Rectal smooth muscle tissue (tissue), 1 donor: ENCODE measurements around the gene BBX.

Source experiments
- H3K27ac ChIP-seq: one replicate; pipeline ENCODE4 v1.7.0; 2013; ENCODE audit warnings: low read depth, low read length, inconsistent platforms
- H3K27me3 ChIP-seq: one replicate; pipeline ENCODE4 v1.7.0; 2013; ENCODE audit warnings: low read length; ENCODE audit not compliant: control insufficient read depth, insufficient read depth
- H3K36me3 ChIP-seq: one replicate; pipeline ENCODE4 v1.7.0; 2013; ENCODE audit warnings: low read length; ENCODE audit not compliant: control insufficient read depth, insufficient read depth
- H3K4me1 ChIP-seq: one replicate; pipeline ENCODE4 v1.7.0; 2013; ENCODE audit warnings: low read length; ENCODE audit not compliant: control insufficient read depth, insufficient read depth
- H3K4me3 ChIP-seq: one replicate; pipeline ENCODE4 v1.7.0; 2013; ENCODE audit warnings: low read length
- H3K9ac ChIP-seq: one replicate; pipeline ENCODE4 v1.7.0; 2013; ENCODE audit warnings: low read length

Gene BBX

DNA sequence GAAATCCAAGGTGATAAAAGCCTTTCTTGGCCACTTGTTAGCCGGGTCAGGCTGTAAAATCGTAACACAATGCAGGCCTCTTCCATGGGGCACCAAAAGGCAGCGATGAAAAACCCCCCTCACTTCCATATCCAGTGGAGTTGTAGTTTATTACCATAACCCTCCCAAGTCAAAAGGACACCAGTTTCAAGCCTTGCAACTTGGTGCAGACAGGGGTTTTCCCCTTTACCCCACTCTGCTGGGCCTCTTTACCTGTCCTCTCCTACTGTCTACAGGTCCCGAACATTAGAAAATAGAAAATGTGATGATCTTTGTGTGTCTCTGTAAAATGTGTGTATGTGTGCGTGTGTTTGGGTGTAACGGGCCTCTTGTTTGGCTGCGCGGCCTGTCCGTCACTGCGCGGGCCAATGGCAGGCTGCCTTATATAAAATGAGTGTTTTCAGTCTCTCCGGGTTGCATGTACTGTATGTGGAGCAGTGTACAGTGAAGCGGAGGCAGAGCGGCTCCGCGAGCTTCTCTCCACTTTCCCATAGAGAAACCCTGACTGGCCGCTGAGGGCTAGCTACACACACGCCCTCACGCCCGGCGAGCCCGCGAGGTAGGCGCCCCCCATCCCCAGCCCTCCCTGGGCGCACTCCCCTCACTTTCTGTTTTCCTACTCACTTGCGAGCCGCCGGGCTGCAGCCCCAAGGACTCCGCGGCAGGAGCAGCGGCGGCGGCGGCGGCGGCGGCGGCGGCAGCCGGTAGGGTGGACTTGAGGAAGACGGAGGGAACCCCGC lies at the start of gene BBX:
Gene BBX (plus strand): TSS at position 453 of the 779 bp plus-strand sequence. CDS start 187,499 bp downstream, outside the sequence.
- Histone ChIP-seq H3K4me1 (peaks cover 13% of the 10 kb centered on the region), H3K9ac (peak within 1 kb of the TSS; percentile 81), H3K4me3 (peak within 1 kb of the TSS; percentile 92), H3K27me3 (no peaks in the 10 kb centered on the region), H3K27ac (peak within 1 kb of the TSS; percentile 93), H3K36me3 (no peaks in the 10 kb centered on the region)

DNA sequence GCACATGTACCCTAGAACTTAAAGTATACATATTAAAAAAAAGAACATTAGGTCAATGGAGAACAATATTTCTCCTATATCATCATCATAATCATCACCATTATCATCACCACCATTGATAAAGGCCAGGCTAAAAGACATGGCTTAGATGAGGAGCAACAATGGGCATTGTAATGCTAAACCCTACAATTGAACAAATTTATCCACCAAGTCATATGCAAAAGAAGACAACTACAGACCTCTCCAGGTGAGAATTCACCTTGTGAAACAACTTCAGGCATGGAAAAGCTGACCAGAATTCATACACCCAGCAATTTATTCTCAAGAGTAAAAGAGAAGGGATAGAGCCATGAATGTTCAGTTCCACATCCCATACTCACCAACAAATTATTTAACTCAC lies 46.3 kb upstream of the BBX start:
- Histone ChIP-seq H3K27ac (no peak overlapping the region), H3K27me3 (no peaks in the 10 kb centered on the region), H3K4me1 (no peaks in the 10 kb centered on the region), H3K4me3 (no peak overlapping the region), H3K36me3 (no peaks in the 10 kb centered on the region), H3K9ac (no peak overlapping the region)

DNA sequence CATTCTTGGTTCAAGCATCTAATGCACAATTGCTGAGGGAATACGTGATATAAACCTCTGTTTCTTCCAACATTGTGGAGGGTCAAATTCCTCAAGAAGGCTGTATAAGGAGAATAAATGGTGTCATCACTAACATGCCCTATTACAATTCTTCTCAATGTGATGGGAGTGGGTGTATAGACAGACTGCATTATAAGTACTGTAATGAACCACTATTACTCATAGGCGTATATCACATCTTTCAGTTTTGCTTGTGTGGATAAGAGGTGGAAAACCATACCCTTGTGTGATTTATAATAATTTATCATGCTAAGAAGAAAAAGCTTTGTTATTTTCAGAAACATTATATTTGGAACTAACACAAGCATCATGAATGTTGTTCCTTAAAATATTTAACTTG lies 35.3 kb upstream of the BBX start:
- Histone ChIP-seq H3K27ac (no peak overlapping the region), H3K36me3 (no peaks in the 10 kb centered on the region)

DNA sequence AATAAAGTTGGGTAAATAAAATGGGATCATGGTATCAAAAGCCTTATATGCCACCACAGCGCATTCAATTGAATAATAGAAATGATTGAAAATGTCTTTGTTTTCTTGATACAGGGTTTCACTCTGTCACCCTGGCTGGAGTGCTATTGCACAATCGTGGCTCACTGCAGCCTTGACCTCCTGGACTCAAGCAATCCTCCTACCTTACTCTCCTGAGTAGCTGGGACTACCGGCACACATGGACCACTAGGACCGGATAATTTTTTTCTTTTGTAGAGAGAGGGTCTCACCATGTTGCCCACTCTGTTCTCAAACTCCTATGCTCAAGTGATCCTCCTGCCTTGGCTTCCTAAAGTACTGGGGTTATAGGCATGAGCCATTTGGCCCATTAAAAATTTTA lies 33.8 kb upstream of the BBX start:
- Histone ChIP-seq H3K36me3 (no peaks in the 10 kb centered on the region), H3K4me3 (no peak overlapping the region), H3K27me3 (no peaks in the 10 kb centered on the region), H3K27ac (no peak overlapping the region), H3K4me1 (no peaks in the 10 kb centered on the region), H3K9ac (no peak overlapping the region)

More for the DNA sequence above, 35.3 kb upstream of the BBX start:
- no peaks in the 10 kb centered on the region for H3K27me3 ChIP-seq
- H3K4me1 ChIP-seq: no peaks in the 10 kb centered on the region
- H3K4me3 ChIP-seq: no peak overlapping the region
- H3K9ac ChIP-seq: no peak overlapping the region

DNA sequence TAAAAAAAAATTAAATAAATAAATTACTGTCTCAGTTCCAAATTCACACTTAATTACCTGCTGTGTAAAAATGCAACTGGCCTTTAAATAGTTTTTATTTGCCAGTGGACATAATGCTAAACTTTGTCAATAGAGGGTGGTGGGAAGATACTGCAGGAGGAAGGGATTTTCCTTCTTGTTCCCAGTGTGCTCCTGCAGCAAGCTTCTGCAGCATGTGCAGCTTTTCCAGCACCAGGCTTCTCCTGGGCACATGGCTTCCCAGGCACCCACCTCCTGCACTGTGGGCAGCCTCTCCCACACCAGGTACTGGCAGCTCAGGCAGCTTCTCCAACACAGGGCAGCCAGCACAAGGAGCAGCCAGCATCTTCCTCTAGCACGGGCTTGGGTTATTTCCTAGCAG lies 29.6 kb upstream of the BBX start:
- H3K4me1 ChIP-seq: no peaks in the 10 kb centered on the region
- no peaks in the 10 kb centered on the region for H3K27me3 ChIP-seq
- no peak overlapping the region for H3K27ac ChIP-seq
- H3K36me3 ChIP-seq: no peaks in the 10 kb centered on the region
- H3K4me3 ChIP-seq: no peak overlapping the region
- no peak overlapping the region for H3K9ac ChIP-seq

DNA sequence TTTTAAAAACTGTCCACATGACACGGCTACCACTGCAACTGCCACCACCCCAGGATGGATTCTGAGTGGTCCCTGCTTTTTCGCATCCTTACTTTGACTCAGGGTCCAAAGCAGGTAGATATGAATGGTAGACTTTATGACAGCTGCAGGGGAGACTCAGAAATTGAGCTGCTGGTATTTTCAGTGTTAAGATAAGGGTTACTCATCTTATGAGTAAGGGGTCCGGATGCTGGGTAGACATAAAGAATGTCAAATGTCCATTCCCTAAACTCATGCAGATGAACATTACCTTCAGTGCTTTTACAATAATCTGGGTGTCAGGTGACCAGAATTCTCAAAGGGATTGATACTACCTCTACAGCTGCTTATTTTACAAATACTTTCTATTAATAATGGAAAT lies 25.9 kb upstream of the BBX start:
- Histone ChIP-seq H3K27me3 (no peaks in the 10 kb centered on the region), H3K4me1 (no peaks in the 10 kb centered on the region), H3K27ac (no peak overlapping the region), H3K9ac (no peak overlapping the region), H3K4me3 (no peak overlapping the region), H3K36me3 (no peaks in the 10 kb centered on the region)

DNA sequence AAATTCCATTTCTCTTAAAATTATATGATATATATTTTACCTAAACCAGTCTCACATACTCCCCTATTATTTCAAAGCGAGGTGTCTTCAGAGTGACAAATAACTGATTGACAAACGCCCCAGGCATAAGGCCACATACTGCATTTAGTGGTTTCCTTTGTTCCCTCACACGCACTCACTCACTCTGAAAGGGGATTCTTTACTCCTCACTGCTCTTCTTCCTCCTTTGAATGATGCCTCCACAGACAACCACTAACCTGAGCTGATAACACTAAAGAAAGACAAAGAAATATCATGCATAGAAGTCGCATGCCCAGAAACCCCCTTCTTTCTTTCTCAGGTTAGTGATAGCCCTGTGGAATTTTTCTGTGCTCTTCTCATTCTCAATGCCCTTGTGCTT lies 24.1 kb upstream of the BBX start:
- no peaks in the 10 kb centered on the region for H3K4me1 ChIP-seq
- H3K27me3 ChIP-seq: no peaks in the 10 kb centered on the region
- H3K36me3 ChIP-seq: no peaks in the 10 kb centered on the region
- no peak overlapping the region for H3K27ac ChIP-seq
- H3K9ac ChIP-seq: no peak overlapping the region
- no peak overlapping the region for H3K4me3 ChIP-seq

DNA sequence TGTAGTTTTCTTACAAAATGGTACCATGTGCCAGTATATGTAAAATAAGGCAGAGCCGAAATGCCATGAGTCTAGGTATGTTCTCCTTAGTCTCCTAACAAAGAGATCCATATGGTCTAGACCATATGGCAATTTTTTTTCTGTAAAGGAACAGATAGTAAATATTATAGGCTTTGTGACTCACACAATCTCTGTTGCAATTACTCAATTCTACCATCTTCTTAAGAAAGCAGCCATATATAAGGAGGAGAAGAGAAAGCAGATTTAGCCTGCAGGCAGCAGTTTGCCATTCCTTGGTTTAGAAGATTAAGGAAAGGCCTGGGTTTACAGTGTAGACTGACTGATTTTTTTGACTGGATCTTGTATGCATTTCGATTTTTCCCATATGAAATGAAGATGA lies 16.3 kb upstream of the BBX start:
- no peak overlapping the region for H3K9ac ChIP-seq

DNA sequence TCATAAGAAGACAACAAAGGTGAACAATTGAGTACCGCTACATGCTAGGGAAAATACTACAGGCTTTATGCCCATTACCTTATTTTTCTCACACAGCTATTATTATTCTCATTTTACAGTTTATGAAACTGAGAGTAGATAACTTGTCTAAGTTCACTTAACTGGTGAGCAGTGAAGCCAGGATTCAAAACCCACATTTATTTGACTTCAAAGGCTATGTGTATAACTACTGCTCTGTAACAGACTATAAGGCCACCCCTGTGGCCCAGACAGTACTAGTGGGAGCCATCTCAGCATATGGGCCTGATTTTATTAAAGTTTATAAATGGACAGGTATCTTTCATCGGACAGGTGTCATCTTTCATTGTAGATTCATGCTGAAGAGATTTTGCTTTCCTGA lies 14.4 kb upstream of the BBX start:
- Histone ChIP-seq H3K27me3 (no peaks in the 10 kb centered on the region), H3K4me1 (no peaks in the 10 kb centered on the region), H3K9ac (no peak overlapping the region), H3K27ac (no peak overlapping the region), H3K4me3 (no peak overlapping the region), H3K36me3 (no peaks in the 10 kb centered on the region)

More for the DNA sequence above, 16.3 kb upstream of the BBX start:
- H3K4me3 ChIP-seq: no peak overlapping the region
- no peaks in the 10 kb centered on the region for H3K36me3 ChIP-seq
- H3K27me3 ChIP-seq: no peaks in the 10 kb centered on the region
- no peak overlapping the region for H3K27ac ChIP-seq
- no peaks in the 10 kb centered on the region for H3K4me1 ChIP-seq

DNA sequence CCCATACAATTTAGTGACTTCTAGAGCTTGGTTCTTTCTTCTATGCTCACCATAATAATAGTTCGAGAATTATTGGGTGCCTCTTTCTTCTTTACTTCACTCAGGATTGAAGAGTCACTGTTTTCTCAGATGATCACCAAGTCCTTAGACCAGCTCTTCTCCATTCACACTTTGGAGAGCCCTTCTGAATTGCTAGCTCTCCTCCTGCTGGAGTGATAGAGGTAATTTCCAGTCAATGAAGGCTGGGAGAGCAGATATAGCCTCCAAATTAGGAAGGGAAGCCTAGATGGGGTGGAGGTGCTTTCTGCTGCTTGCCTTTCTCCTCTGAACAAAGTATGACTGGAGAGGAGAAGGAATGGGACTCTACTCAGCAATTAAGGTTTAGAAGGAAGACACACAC lies 10.7 kb upstream of the BBX start:
- no peak overlapping the region for H3K9ac ChIP-seq
- H3K27me3 ChIP-seq: no peaks in the 10 kb centered on the region
- H3K36me3 ChIP-seq: no peaks in the 10 kb centered on the region
- no peaks in the 10 kb centered on the region for H3K4me1 ChIP-seq
- H3K4me3 ChIP-seq: no peak overlapping the region
- H3K27ac ChIP-seq: no peak overlapping the region

DNA sequence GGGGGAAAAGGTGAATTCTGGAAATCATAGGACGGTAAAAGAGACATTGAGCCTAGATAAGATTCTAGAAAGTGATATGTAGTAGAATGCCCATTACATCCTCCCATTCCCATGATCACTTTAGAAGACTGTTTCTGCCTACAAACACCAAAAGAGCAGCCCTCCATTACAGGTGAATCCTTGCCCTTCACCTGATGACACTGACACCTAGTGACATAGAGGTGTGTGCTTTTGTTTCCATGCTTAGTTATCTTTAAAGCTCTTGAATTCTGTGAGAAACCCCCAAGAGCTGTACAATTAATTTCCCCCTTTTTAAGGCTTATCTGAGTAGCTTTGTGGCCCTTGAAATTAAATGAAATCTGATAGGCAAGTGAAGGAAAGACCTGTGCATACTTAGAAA lies 8.3 kb upstream of the BBX start:
- no peak overlapping the region for H3K4me3 ChIP-seq
- no peak overlapping the region for H3K27ac ChIP-seq
- H3K4me1 ChIP-seq: no peaks in the 10 kb centered on the region
- no peaks in the 10 kb centered on the region for H3K36me3 ChIP-seq
- H3K9ac ChIP-seq: no peak overlapping the region
- no peaks in the 10 kb centered on the region for H3K27me3 ChIP-seq

DNA sequence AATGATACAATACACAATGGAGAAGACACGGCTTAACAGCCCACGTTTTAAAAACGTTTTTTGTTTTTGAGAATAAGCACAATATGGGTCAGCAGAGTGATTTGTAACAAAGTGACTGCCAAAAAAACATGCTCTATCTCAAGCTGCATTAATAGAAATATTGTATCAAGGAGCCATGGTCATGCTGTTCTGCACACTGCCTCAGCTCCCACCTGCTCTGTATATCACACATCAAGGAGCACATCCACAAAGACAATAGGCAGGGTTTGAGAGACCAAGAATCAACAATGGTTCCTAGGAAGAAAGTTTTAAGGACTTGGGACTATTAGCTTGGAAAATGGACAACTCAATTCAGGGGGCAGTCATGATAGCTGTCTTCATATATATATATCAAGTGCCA lies 6.3 kb upstream of the BBX start:
- H3K4me1 ChIP-seq: no peaks in the 10 kb centered on the region
- no peaks in the 10 kb centered on the region for H3K27me3 ChIP-seq
- no peak overlapping the region for H3K4me3 ChIP-seq
- H3K36me3 ChIP-seq: no peaks in the 10 kb centered on the region
- no peak overlapping the region for H3K9ac ChIP-seq
- no peak overlapping the region for H3K27ac ChIP-seq

DNA sequence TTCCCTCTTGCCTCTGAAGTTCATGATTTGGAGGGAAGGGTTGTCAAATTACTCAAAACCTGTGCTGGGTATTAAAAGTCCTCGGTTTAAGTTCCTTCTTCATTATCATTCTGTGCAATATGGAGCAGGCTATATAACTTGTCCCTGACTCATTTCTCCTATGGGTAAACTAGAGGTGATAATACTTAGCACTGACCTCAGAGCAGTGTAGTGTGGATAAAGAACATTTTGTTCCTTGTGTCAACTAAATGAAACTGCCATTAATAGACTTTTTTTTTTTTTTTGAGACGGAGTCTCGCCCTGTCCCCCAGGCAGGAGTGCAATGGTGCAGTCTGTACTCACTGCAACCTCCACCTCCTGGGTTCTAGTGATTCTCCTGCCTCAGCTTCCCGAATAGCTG lies 2.2 kb upstream of the BBX start:
- H3K36me3 ChIP-seq: no peaks in the 10 kb centered on the region
- H3K9ac ChIP-seq: no peak overlapping the region
- no peak overlapping the region for H3K27ac ChIP-seq
- H3K27me3 ChIP-seq: no peaks in the 10 kb centered on the region
- H3K4me1 ChIP-seq: peaks cover 5% of the 10 kb centered on the region
- H3K4me3 ChIP-seq: no peak overlapping the region
